Nephron progenitor cell (in vitro differentiated cells): Measurements from ENCODE around the gene DDAH1.
"Not testable (repeated sequence)": the region's sequence is repeated elsewhere in the genome, so short reads cannot be mapped to it uniquely, and the experiment has no call there.

Source experiments
- DNase-seq: peaks from one replicate; pipeline ENCODE4 v3.0.0; 2021
- H3K27ac Mint-ChIP-seq: 2 replicates; pipeline ENCODE4 v1.8.0; 2021; ENCODE audit warnings: mild to moderate bottlenecking, moderate library complexity, mixed read lengths
- H3K27me3 Mint-ChIP-seq: 2 replicates; pipeline ENCODE4 v1.8.0; 2021; ENCODE audit warnings: mild to moderate bottlenecking, low read depth, mixed read lengths; ENCODE audit not compliant: poor library complexity
- H3K36me3 Mint-ChIP-seq: 2 replicates; pipeline ENCODE4 v1.8.0; 2021; ENCODE audit warnings: low read depth, mixed read lengths
- H3K4me1 Mint-ChIP-seq: 2 replicates; pipeline ENCODE4 v1.8.0; 2021; ENCODE audit warnings: mixed read lengths
- H3K4me3 Mint-ChIP-seq: 2 replicates; pipeline ENCODE4 v1.8.0; 2021; ENCODE audit warnings: mild to moderate bottlenecking, moderate library complexity, mixed read lengths
- H3K9me3 Mint-ChIP-seq: 2 replicates; pipeline ENCODE4 v1.8.0; 2021; ENCODE audit warnings: mild to moderate bottlenecking, moderate library complexity, mixed read lengths
- CTCF ChIP-seq: fragments of 200-600 bp; sonication (generic); IDR thresholded peaks from 2 replicates; pipeline ENCODE4 v1.5.0; 2021; ENCODE audit warnings: antibody characterized with exemption

Gene DDAH1

GRCh38 chr1:85479491-85479890 lies 14.5 kb upstream of the DDAH1 start:
- H3K27me3 Mint-ChIP-seq = no peaks in the 10 kb centered on the region
- H3K27ac Mint-ChIP-seq = no peak overlapping the region
- TF ChIP-seq CTCF = no peak
- no peaks in the 10 kb centered on the region for H3K4me1 Mint-ChIP-seq
- no peaks in the 10 kb centered on the region for H3K9me3 Mint-ChIP-seq
- no peaks in the 10 kb centered on the region for H3K36me3 Mint-ChIP-seq
- no peak for DNase-seq
- H3K4me3 Mint-ChIP-seq = no peak overlapping the region

- H3K4me3 Mint-ChIP-seq = no peak overlapping the region
- DNase-seq = no peak
- no peaks in the 10 kb centered on the region for H3K36me3 Mint-ChIP-seq
- H3K9me3 Mint-ChIP-seq = no peaks in the 10 kb centered on the region
- TF ChIP-seq CTCF = no peak
- no peaks in the 10 kb centered on the region for H3K27me3 Mint-ChIP-seq
- H3K4me1 Mint-ChIP-seq = no peaks in the 10 kb centered on the region
- no peak overlapping the region for H3K27ac Mint-ChIP-seq
These were observed 13.4 kb upstream of the DDAH1 start for GRCh38 chr1:85478366-85478765.

- Mint-ChIP-seq H3K27ac (no peak overlapping the region), H3K4me3 (no peak overlapping the region), H3K27me3 (no peaks in the 10 kb centered on the region), H3K4me1 (no peaks in the 10 kb centered on the region), H3K9me3 (no peaks in the 10 kb centered on the region), H3K36me3 (no peaks in the 10 kb centered on the region)
- no peak for TF ChIP-seq CTCF
- no peak for DNase-seq
These were observed 10.1 kb upstream of the DDAH1 start for GRCh38 chr1:85475055-85475454.

- Mint-ChIP-seq H3K36me3 (no peaks in the 10 kb centered on the region), H3K27me3 (peaks cover 3% of the 10 kb centered on the region), H3K4me3 (no peak overlapping the region), H3K4me1 (no peaks in the 10 kb centered on the region), H3K9me3 (no peaks in the 10 kb centered on the region), H3K27ac (no peak overlapping the region)
- no peak for TF ChIP-seq CTCF
- no peak for DNase-seq
These were observed 8.4 kb upstream of the DDAH1 start for GRCh38 chr1:85473390-85473789.

GRCh38 chr1:85471558-85471957 lies 6.6 kb upstream of the DDAH1 start:
- H3K4me1 Mint-ChIP-seq = no peaks in the 10 kb centered on the region
- no peak for TF ChIP-seq CTCF
- no peaks in the 10 kb centered on the region for H3K9me3 Mint-ChIP-seq
- H3K36me3 Mint-ChIP-seq = no peaks in the 10 kb centered on the region
- no peak for DNase-seq
- no peak overlapping the region for H3K4me3 Mint-ChIP-seq
- H3K27ac Mint-ChIP-seq = no peak overlapping the region
- H3K27me3 Mint-ChIP-seq = peaks cover 3% of the 10 kb centered on the region

- H3K27ac Mint-ChIP-seq, H3K9me3 Mint-ChIP-seq, H3K4me1 Mint-ChIP-seq, H3K4me3 Mint-ChIP-seq, DNase-seq, H3K27me3 Mint-ChIP-seq, H3K36me3 Mint-ChIP-seq: not testable (repeated sequence)
These were observed 5.2 kb upstream of the DDAH1 start for GRCh38 chr1:85470130-85470529.
